NB4 (cell line): Measurements from ENCODE around the gene EDIL3.

Experiments used
- CTCF ChIP-seq: IDR thresholded peaks from one replicate; pipeline ENCODE4 v1.5.1; 2012; ENCODE audit warnings: low read depth, low read length
- MAX ChIP-seq: IDR thresholded peaks from 2 replicates; pipeline ENCODE4 v1.6.1; 2011; ENCODE audit warnings: low read depth, low read length
- MYC ChIP-seq: IDR thresholded peaks from 2 replicates; pipeline ENCODE4 v1.6.1; 2011; ENCODE audit warnings: low read depth, low read length
- POLR2A ChIP-seq: IDR thresholded peaks from 2 replicates; pipeline ENCODE4 v1.6.1; 2011; ENCODE audit warnings: mild to moderate bottlenecking; ENCODE audit not compliant: insufficient read length; ENCODE audit errors: extremely low read depth

GRCh38 chr5:84213861-84214260 is 170.8 kb downstream of the EDIL3 start:
- TF ChIP-seq CTCF, result no peak
- TF ChIP-seq MYC, result no peak
- TF ChIP-seq POLR2A, result no peak
- TF ChIP-seq MAX, result no peak
